B cell (primary cell): ENCODE data around the gene DNAJC10. TPM values are rescaled to one million over a fixed set of nuclear protein-coding genes. Genes with fewer than 3 reads are reported as not detected.

Experiments
- ATAC-seq: fragments of 200-7000 bp; cut with Tn5 transposase; one replicate; pipeline ENCODE4 v1.10.0; 2021; ENCODE audit warnings: low read depth, mild to moderate bottlenecking, moderate number of reproducible peaks, moderate library complexity
- CTCF ChIA-PET: fragments of 350-600 bp; sonication (Branson Sonifier 250); formaldehyde crosslinking; loops from one replicate; lab custom pipeline; 2021; ENCODE audit warnings: antibody characterized with exemption, inconsistent platforms; lab: Charles Lee
- POLR2A ChIA-PET: fragments of 350-600 bp; sonication (Branson Sonifier 250); formaldehyde crosslinking; loops from one replicate; lab custom pipeline; 2021; ENCODE audit warnings: antibody characterized with exemption; lab: Charles Lee
- DNase-seq: peaks from one replicate; pipeline ENCODE4 v3.0.0; 2013
- H2AFZ ChIP-seq: 2 replicates; pipeline ENCODE4 v1.6.1; 2012; ENCODE audit warnings: mild to moderate bottlenecking, low read depth, low read length; ENCODE audit not compliant: insufficient read depth, poor library complexity, severe bottlenecking
- H3K27ac ChIP-seq, 2 donors: 1 replicate in 1 of 2; 2 replicates in 1 of 2; pipeline ENCODE4 v1.5.1; 2012 to 2013; ENCODE audit warnings: low read length in 2 of 2, mild to moderate bottlenecking in 2 of 2, moderate library complexity in 1 of 2
- H3K27me3 ChIP-seq, 4 experiments: fragments of 200-600 bp in 1 of 4; sonication (generic) in 1 of 4; replicated peaks in 1 of 4; 1 replicate in 2 of 4; 2 replicates in 2 of 4; pipeline versions ENCODE4 v1.6.1 to v1.7.0; 2013 to 2016; ENCODE audit warnings: low read length in 3 of 4, mild to moderate bottlenecking in 2 of 4, mixed read lengths in 1 of 4, moderate library complexity in 1 of 4; ENCODE audit not compliant: insufficient read depth in 4 of 4, control insufficient read depth in 3 of 4; ENCODE audit errors: control extremely low read depth in 1 of 4
- H3K36me3 ChIP-seq, 2 experiments: replicated peaks in 1 of 2; 1 replicate in 1 of 2; 2 replicates in 1 of 2; pipeline versions ENCODE4 v1.6.1 to v1.7.1; 2013; ENCODE audit warnings: low read length in 1 of 2; ENCODE audit not compliant: insufficient read depth in 2 of 2, control insufficient read depth in 1 of 2; ENCODE audit errors: control extremely low read depth in 1 of 2, extremely low read depth in 1 of 2
- H3K4me1 ChIP-seq, 2 donors: fragments of 200-600 bp in 1 of 2; sonication (generic) in 1 of 2; 1 replicate in 1 of 2; 2 replicates in 1 of 2; pipeline versions ENCODE4 v1.5.1 to v1.6.1; 2013 to 2017; ENCODE audit warnings: low read length in 2 of 2; ENCODE audit not compliant: control insufficient read depth in 2 of 2, insufficient read depth in 2 of 2
- H3K4me2 ChIP-seq: replicated peaks from 2 replicates; pipeline ENCODE3; 2012; ENCODE audit warnings: mild to moderate bottlenecking, low read depth, low read length; ENCODE audit not compliant: poor library complexity, severe bottlenecking
- H3K4me3 ChIP-seq, 5 experiments: fragments of 200-600 bp in 1 of 5; sonication (generic) in 1 of 5; 1 replicate in 3 of 5; 2 replicates in 2 of 5; pipeline versions ENCODE4 v1.5.1 to v1.7.0; 2011 to 2016; ENCODE audit warnings: low read length in 4 of 5, mild to moderate bottlenecking in 4 of 5, low read depth in 2 of 5, control low read depth in 1 of 5, moderate library complexity in 1 of 5; ENCODE audit not compliant: insufficient read depth in 1 of 5; ENCODE audit errors: control extremely low read depth in 1 of 5, extremely low read depth in 1 of 5
- H3K79me2 ChIP-seq: fragments of 200-600 bp; sonication (generic); one replicate; pipeline ENCODE4 v1.6.0; 2016; ENCODE audit warnings: low read length; ENCODE audit not compliant: control insufficient read depth, insufficient read depth
- H3K9ac ChIP-seq: fragments of 200-600 bp; sonication (generic); 2 replicates; pipeline ENCODE4 v1.6.1; 2017; ENCODE audit warnings: mild to moderate bottlenecking, low read length, moderate library complexity
- H3K9me3 ChIP-seq, 3 donors: one replicate each; pipeline versions ENCODE4 v1.6.1 to v1.7.1; 2013; ENCODE audit warnings: low read length in 2 of 3; ENCODE audit not compliant: control insufficient read depth in 2 of 3, insufficient read depth in 1 of 3; ENCODE audit errors: control extremely low read depth in 1 of 3
- H4K20me1 ChIP-seq: 2 replicates; pipeline ENCODE4 v1.6.0; 2012; ENCODE audit warnings: mild to moderate bottlenecking, low read length; ENCODE audit not compliant: insufficient read depth, control insufficient read depth, poor library complexity, severe bottlenecking
- H3K27ac Mint-ChIP-seq: one replicate; pipeline ENCODE4 v1.8.0; 2021; ENCODE audit warnings: mixed read lengths
- H3K27me3 Mint-ChIP-seq: one replicate; pipeline ENCODE4 v1.8.0; 2021; ENCODE audit warnings: mixed read lengths
- H3K4me1 Mint-ChIP-seq: one replicate; pipeline ENCODE4 v1.8.0; 2021; ENCODE audit warnings: mixed read lengths
- H3K4me3 Mint-ChIP-seq: one replicate; pipeline ENCODE4 v1.8.0; 2021; ENCODE audit warnings: mixed read lengths
- H3K9me3 Mint-ChIP-seq: one replicate; pipeline ENCODE4 v1.8.0; 2022; ENCODE audit warnings: mixed read lengths; ENCODE audit not compliant: insufficient read depth
- CTCF ChIP-seq: fragments of 200-600 bp; IDR thresholded peaks from one replicate; pipeline ENCODE4 v1.8.0; 2022; ENCODE audit warnings: antibody characterized with exemption, mild to moderate bottlenecking
- EZH2 ChIP-seq: IDR thresholded peaks from 2 replicates; pipeline ENCODE4 v1.6.1; 2012; ENCODE audit warnings: borderline replicate concordance, low read depth, mild to moderate bottlenecking, moderate library complexity, low read length; ENCODE audit not compliant: insufficient read depth, poor library complexity, severe bottlenecking
- WGBS: methylation state at CpG from one replicate; pipeline ENCODE4 v1.1.5; 2013; ENCODE audit warnings: missing lambda C conversion rate; ENCODE audit not compliant: insufficient coverage; 5-methylcytosine and 5-hydroxymethylcytosine counted together
- intact Hi-C: fragments of 100-400 bp; cut with micrococcal nuclease; formaldehyde crosslinking; loops from one replicate; pipeline ENCODE4 v1.10.0; 2022
- polyA plus RNA-seq: library from polyadenylated mRNA; depleted of rRNA; stranded (reverse); fragments of >200 nt; gene quantifications from 2 replicates; pipeline ENCODE4 v1.2.3, GENCODE V29; 2012
- total RNA-seq, 2 donors: library from RNA; stranded (reverse); fragments of 120-200 nt in 1 of 2; gene quantifications; 1 replicate in 1 of 2; 2 replicates in 1 of 2; pipeline versions ENCODE4 v1.2.3 to v1.2.4, GENCODE V29; 2013 to 2022

DNAJC10 gene
- total and polyA plus RNA-seq, 2 donors (not counting 1 experiment from before 2014, with no cell fraction given) = 41.3 to 115 TPM

DNA sequence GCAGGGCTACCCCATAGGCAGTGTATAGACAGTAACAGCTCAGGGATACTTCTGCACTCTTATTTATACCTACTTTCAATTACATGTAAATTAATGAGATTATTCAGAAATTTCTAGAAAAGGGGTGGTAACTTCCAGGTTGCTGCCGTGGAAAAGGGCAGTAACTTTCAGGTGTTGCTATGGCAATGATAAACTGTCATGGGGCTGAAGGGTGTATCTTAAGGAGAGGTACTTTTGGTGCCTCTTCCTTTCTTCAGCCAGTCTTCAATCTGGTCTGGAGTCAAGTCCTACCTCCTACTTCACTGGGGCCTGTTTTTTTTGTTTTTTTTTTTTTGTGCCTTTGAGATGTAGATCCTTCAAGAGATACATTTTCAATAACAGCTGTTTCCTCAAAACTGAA is 35.2 kb upstream of the DNAJC10 start:
- no peaks in the 10 kb centered on the region for H4K20me1 ChIP-seq
- DNase-seq (no peak), ATAC-seq (no peak)
- Mint-ChIP-seq H3K9me3 (peaks cover under 1% of the 10 kb centered on the region), H3K27ac (no peak overlapping the region), H3K4me1 (peaks cover 11% of the 10 kb centered on the region), H3K4me3 (no peak overlapping the region), H3K27me3 (peaks cover 14% of the 10 kb centered on the region)
- no peaks in the 10 kb centered on the region for H3K27me3 ChIP-seq
- ChIA-PET CTCF (interaction anchor here (2.9 kb wide), 1 partner anchor 14 kb away, joined by 9 read pairs; no protein-coding TSS in a partner anchor), POLR2A (no interaction called here)
- no peak overlapping the region for H3K4me2 ChIP-seq
- H3K27ac ChIP-seq = no peak overlapping the region
- no peak overlapping the region for H3K4me3 ChIP-seq
- 100% methylated on average over 1 of the region's 1 CpG for WGBS
- no peak overlapping the region for H2AFZ ChIP-seq
- no peak for TF ChIP-seq EZH2
- TF ChIP-seq CTCF = no peak
- H3K79me2 ChIP-seq = no peaks in the 10 kb centered on the region
- intact Hi-C loops = loop anchor here (5.0 kb wide), 1 partner anchor 36 kb away; the partner anchor contains the start of gene DNAJC10
- peaks cover 9 to 10% of the 10 kb centered on the region in 2 donors for H3K4me1 ChIP-seq
- H3K36me3 ChIP-seq = no peaks in the 10 kb centered on the region
- H3K9ac ChIP-seq = no peak overlapping the region
- no peaks in the 10 kb centered on the region for H3K9me3 ChIP-seq

GRCh38 chr2:182682210-182682609 is 33.8 kb upstream of the DNAJC10 start:
- Histone ChIP-seq H3K4me2 (no peak overlapping the region), H3K4me1 (peaks cover 9 to 10% of the 10 kb centered on the region in 2 donors), H3K36me3 (no peaks in the 10 kb centered on the region), H3K4me3 (no peak overlapping the region), H2AFZ (no peak overlapping the region), H3K9ac (no peak overlapping the region), H3K27ac (no peak overlapping the region), H3K27me3 (peaks cover 0 to 4% (median 0%) of the 10 kb centered on the region in 4 experiments), H4K20me1 (no peaks in the 10 kb centered on the region), H3K9me3 (peaks cover 0 to 7% (median 0%) of the 10 kb centered on the region in 3 donors), H3K79me2 (no peaks in the 10 kb centered on the region)
- no peak for TF ChIP-seq EZH2
- TF ChIP-seq CTCF = no peak
- Mint-ChIP-seq H3K4me1 (peaks cover 11% of the 10 kb centered on the region), H3K9me3 (no peaks in the 10 kb centered on the region), H3K4me3 (no peak overlapping the region), H3K27me3 (peaks cover 4% of the 10 kb centered on the region), H3K27ac (no peak overlapping the region)
- DNase-seq (no peak), ATAC-seq (no peak)
- 20% methylated on average over 1 of the region's 1 CpG for WGBS
- POLR2A ChIA-PET = no interaction called here
- CTCF ChIA-PET = interaction anchor here (2.9 kb wide), 1 partner anchor 16 kb away, joined by 9 read pairs; no protein-coding TSS in a partner anchor
- intact Hi-C loops = loop anchor here (5.0 kb wide), 1 partner anchor 35 kb away; the partner anchor contains the start of gene DNAJC10
